ENCODE measurements around the gene VPS33A.
"Not testable (repeated sequence)": the region's sequence is repeated elsewhere in the genome, so short reads cannot be mapped to it uniquely, and the experiment has no call there.

The VPS33A gene

DNA sequence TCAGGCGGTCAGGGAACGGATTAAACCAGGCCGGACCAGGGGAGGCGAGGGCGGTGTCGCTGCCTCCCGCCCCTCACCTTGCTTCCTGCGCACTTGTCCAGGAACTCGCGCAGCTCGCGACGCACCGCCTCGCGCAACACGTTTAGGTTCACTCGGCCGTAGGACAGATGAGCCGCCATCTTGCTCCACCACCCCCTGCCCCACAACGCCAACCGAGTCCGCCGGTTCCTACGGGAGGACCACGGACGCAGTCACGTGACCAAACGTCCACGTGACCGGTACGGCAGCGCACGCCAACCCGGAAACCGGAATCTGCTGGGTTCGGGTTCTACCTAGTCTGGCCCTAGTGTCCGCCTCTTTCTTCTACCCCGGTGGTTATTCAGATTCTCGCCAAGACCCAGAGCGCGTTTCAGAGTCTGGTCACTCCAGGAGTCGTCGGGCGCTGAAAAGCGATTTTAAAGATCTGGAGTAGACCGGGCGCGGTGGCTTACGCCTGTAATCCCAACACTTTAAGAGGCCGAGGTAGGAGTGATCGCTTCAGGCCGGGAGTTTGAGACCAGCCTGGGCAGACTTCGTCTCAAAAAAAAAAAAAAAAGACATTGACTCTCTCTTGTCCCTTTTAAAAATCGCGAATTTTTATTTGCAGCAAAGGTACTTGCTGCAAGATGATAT lies at the start of gene VPS33A:
Gene VPS33A, minus strand, starts transcription at position 265 of the 672 bp plus-strand sequence. Its CDS starts 86 bp downstream, at position 179.
- DNase-seq: peak; percentile 93 to 98

DNA sequence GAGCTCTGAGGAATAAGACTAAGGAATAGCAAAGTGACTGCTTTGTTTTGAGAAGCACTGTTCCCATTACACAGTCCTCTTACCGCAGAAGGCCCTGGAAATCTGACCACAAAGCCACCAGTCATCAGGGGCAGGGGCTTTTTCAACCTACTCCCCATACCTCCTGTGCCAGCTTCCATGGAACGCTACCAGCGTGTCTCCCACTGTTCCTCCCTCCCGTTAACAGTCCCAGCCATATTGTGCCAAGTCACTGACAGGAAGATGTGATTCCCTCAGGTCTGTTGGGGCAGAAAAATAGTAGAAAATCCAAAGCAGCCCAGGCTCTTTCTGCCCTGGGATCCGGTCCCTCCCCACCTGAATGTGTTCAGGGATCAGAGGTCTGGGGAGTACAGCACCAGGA lies 46.6 kb upstream of the VPS33A start:
- DNase-seq: no peak

DNA sequence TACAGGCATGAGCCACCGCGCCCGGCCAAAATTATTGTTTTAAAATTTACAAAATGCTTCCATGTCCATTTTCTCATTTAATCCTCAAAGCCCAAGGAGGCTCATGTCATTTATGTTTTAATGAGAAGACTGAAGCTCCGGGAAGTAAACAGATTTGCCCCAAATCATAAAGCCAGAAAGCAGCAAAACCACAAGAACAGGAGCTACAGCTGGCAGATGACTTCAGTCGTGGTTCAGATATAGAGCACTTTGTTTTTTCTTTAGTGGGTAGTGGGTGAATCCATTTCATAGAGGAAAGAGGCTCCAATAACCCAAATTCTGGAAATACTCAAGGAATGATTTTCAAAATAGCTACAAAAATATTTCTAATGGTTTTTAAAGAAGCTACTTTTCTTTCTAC lies 45.4 kb upstream of the VPS33A start:
- no peak for DNase-seq

GRCh38 chr12:122310626-122311333 lies 44.5 kb upstream of the VPS33A start:
- no peak for DNase-seq

DNA sequence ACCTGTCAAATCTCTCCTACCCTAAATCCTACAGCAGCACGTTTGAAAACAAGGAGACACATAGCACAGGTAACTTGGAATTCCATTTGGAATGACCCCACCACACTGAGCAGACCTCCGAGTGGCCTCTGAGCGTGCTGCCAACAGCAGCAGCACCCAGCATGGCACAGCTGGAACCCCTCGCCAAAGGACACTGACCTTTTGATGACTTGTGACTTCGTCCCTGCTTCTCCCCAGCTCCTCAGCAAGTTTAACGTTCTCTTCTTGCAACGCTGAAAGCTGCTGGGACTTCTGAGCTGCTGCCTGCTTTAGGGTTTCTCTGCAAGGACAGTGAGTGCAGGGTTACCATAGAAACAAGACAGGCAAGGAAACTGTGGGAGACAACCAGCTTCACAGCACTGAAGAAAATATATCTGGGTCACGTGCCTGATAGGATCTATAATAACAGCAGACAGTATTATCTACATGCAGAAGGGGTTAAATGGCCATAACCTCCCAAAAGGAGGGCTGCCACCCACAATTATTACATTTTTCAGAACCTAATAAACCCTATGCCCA lies 43.3 kb upstream of the VPS33A start:
- no peak for DNase-seq

DNA sequence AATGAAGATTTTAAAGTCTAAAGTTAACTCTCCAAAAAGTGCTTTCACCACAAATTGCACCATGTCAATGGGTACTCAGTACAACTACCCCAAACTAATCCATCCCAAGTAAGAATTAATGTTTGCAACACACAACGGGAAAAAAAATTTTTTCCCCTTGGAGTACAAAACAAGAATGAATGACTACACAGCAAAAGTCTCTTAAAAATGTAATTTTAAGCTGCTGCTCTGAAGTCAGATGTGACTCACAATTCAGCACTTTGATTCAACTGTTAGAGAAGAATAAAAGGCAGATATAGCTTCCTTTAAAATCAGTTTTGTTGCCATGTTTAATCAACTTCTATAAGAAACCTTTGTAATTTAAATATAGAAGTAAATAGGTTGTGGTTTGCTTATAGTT lies 42.5 kb upstream of the VPS33A start:
- no peak for DNase-seq

GRCh38 chr12:122306407-122306806 lies 40.1 kb upstream of the VPS33A start:
- no peak for DNase-seq

- DNase-seq: peak; percentile 73 to 81
Observed at GRCh38 chr12:122304924-122305323, 38.6 kb upstream of the VPS33A start.

- peak in 1 of 2 experiments; percentile 11 for DNase-seq
Observed at GRCh38 chr12:122303068-122303467, 36.8 kb upstream of the VPS33A start.

DNA sequence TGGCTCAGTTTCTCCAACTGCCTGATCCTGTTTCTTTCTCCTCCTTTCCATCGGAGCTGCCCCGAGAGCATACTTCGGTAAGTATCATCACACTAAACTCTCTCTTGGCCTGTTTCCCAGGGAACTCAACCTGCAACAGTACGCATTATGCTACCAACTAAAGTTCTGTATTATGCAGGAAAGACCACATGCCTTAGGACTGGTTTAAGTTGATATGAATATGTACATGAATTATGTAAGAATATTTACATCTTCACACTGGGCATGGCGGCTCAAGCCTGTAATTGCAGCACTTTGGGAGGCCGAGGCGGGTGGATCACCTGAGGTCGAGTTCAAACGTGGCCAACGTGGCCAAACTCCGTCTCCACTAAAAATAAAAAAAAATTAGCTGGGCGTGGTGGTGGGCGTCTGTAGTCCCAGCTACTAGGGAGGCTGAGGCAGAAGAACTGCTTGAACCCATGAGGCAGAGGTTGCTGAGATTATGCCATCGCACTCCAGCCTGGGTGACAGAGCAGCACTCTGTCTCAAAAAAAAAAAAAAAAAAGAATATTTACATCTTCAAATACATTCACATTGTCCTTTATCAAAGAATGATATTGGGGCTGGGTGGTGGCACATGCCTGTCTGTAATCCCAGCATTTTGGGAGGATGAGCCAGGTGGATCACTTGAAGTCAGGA lies 31.9 kb upstream of the VPS33A start:
- DNase-seq: no peak

- no peak for DNase-seq
Observed at GRCh38 chr12:122297494-122297893, 31.2 kb upstream of the VPS33A start.

DNA sequence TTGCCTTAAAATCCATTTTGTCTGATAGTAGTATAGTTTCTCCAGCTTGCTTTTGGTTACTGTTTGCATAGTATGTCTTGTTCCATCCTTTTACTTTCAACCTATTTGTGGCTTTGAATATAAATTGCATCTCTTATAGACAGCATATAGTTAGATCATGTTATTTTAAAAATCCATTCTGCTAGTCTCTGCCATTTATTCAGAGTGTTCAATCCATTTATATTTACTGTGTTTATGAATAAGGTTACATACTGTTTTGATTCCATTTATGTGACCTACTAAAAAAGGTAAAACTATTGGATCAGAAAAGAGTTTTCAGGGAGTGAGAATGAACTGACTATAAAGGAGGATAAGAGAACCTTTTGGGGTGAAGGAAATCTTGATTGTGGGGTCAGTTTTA lies 29.6 kb upstream of the VPS33A start:
- no peak for DNase-seq

DNA sequence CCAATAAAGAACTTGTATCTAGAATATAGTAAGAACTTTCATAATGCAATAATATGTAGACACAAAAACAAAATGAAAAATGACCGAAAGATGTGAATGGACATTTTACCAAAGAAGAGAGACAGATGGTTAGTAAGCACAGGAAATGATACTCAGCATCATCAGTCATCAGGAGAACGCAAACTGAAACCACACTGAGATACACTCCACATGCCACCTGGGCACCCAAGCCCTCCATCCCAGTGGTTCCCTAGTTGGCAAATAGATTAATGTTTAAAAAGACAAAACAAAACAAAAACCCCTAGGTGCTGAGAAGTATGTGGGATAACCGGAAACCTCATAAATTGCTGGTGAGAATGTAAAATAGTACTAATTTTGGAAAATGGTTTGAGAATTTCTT lies 26.8 kb upstream of the VPS33A start:
- no peak for DNase-seq

GRCh38 chr12:122291431-122291830 lies 25.1 kb upstream of the VPS33A start:
- no peak for DNase-seq

GRCh38 chr12:122283680-122284079 lies 17.4 kb upstream of the VPS33A start:
- DNase-seq: no peak

DNA sequence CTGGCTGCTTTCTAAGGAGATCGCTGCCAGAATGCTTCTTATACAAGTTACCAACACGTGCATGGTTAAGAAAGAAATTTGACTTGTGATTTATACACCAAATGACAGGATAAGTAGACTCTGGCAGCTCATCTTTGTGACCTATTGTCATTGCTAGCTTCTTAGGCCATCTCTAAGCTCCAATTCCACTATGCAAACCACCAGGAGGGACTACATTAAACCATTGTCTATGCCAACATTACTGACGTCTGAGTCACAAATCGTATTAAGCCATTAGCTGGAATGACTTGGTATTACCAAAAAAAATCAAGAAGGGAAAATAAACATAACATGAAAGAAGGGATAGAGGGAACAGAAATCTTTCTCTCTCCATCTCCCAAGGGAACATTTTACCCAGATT lies 15.8 kb upstream of the VPS33A start:
- DNase-seq: no peak

- no peak for DNase-seq
Observed at GRCh38 chr12:122276242-122276641, 9.9 kb upstream of the VPS33A start.

DNA sequence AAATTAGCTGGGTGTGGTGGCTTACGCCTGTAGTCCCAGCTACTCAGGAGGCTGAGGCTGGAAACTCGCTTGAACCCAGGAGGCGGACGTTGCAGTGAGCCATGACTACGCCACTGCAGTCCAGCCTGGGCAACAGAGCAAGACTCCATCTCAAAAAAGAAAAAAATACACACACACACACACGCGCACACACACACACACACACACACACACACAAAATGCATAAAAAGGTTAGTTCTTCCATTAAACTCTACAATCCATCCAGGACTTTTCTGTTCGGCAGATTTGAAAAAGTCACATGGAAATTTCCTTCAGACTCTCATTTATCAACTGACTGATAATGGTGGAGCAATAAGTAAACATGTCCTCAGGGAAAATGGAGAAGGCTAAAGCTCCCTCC lies 9.2 kb upstream of the VPS33A start:
- no peak for DNase-seq

DNA sequence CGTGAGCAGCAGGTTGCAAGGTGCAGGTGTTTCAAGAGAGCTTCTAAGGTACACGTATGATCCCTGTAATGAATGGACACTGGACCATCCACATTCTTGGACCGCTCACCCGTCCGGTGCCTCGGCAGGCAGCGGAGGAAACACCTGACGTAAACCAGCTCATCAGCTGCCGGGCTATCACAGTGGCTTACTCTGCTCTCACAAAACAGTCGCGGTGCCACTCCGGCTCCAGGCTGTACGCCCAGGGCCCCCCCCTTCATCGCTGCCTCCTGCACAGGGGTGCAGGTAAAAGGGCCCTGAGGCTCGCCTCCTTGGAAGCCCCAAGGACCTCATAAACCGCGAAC lies 436 bp downstream of the VPS33A start:
- peak in 1 of 2 experiments; percentile 48 for DNase-seq

GRCh38 chr12:122265476-122265875 lies 818 bp downstream of the VPS33A start:
- DNase-seq: no peak

DNA sequence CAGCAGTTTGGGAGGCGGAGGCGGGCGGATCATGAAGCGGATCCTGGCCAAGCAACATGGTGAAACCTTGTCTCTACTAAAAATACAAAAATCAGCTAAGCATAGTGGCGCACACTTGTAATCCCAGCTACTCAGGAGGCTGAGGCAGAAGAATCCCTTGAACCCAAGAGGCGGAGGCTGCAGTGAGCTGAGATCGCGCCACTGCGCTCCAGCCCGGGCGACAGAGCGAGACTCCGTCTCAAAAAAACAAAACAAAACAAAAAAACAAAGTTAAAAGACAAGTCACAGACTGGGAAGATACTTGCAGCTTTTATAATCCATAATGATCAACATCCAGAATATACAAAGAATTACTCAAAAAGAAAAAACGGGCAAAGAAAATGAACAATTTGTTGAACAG lies 5.6 kb downstream of the VPS33A start:
- DNase-seq: not testable (repeated sequence)

GRCh38 chr12:122258939-122259338 lies 7.4 kb downstream of the VPS33A start:
- DNase-seq: not testable (repeated sequence)

DNA sequence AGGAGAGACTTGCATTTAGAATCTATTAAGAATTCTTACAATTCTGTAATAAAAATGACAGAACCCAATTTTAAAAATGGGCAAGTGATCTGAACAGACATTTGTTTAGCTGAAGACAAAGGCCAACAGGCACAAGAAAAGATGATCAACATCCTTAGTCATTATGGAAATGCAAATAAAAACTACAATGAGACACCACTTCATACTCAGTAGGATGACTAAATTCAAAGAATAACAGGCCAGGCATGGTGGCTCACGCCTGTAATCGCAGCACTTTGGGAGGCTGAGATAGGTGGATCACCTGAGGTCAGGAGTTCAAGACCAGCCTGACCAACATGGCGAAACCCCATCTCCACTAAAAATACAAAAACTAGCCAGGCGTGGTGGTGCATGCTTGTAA lies 7.8 kb downstream of the VPS33A start:
- not testable (repeated sequence) for DNase-seq

- DNase-seq: peak in 1 of 2 experiments; percentile 5
Observed at GRCh38 chr12:122250536-122250935, 15.8 kb downstream of the VPS33A start.
